ENCODE results near the gene SSRP1.

SSRP1 gene

DNA sequence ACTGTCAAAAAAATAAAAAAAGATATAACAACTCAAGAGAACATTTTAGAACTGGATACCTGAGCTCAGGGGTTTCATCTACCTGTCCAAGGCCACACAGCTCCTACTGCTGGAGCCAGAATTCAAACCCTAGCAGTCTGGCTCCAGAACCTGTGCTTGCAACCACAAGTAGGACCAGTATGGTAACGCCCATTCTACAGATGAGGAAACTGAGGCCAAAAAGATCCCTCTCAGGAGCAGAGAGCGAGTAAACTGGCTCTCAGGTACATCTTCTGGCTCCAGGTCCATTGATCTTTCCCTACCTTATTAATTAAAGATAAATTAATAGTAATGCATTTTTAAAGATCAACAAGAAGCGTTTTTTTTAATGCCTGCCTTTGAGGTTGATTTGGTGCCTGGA is 21.6 kb upstream of the SSRP1 start:
- TF ChIP-seq TCF12 (IDR thresholded peaks at IDR 0.05; ENCODE audit: low read depth), result no peak
- no peak for TF ChIP-seq NFIC (IDR thresholded peaks at IDR 0.05)
- TF ChIP-seq, protein P1, sequence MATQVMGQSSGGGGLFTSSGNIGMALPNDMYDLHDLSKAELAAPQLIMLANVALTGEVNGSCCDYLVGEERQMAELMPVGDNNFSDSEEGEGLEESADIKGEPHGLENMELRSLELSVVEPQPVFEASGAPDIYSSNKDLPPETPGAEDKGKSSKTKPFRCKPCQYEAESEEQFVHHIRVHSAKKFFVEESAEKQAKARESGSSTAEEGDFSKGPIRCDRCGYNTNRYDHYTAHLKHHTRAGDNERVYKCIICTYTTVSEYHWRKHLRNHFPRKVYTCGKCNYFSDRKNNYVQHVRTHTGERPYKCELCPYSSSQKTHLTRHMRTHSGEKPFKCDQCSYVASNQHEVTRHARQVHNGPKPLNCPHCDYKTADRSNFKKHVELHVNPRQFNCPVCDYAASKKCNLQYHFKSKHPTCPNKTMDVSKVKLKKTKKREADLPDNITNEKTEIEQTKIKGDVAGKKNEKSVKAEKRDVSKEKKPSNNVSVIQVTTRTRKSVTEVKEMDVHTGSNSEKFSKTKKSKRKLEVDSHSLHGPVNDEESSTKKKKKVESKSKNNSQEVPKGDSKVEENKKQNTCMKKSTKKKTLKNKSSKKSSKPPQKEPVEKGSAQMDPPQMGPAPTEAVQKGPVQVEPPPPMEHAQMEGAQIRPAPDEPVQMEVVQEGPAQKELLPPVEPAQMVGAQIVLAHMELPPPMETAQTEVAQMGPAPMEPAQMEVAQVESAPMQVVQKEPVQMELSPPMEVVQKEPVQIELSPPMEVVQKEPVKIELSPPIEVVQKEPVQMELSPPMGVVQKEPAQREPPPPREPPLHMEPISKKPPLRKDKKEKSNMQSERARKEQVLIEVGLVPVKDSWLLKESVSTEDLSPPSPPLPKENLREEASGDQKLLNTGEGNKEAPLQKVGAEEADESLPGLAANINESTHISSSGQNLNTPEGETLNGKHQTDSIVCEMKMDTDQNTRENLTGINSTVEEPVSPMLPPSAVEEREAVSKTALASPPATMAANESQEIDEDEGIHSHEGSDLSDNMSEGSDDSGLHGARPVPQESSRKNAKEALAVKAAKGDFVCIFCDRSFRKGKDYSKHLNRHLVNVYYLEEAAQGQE (IDR thresholded peaks at IDR 0.05; ENCODE audit: low read depth), result no peak
- no peak for TF ChIP-seq CREB1 (IDR thresholded peaks at IDR 0.05; ENCODE audit: low read depth)
- no peak for TF ChIP-seq TEAD4 (IDR thresholded peaks at IDR 0.05)
- no peak for TF ChIP-seq TAF1 (IDR thresholded peaks at IDR 0.05; ENCODE audit: low read depth)

- TF ChIP-seq EP300 (IDR thresholded peaks at IDR 0.05; ENCODE audit: borderline replicate concordance), result no peak
- no peak for TF ChIP-seq TCF12 (IDR thresholded peaks at IDR 0.05; ENCODE audit: low read depth)
- no peak for TF ChIP-seq EGR1 (IDR thresholded peaks at IDR 0.05)
- no peak for TF ChIP-seq CEBPB (IDR thresholded peaks at IDR 0.05)
- TF ChIP-seq NFIC (IDR thresholded peaks at IDR 0.05), result no peak
- no peak for TF ChIP-seq FOXM1 (IDR thresholded peaks at IDR 0.05; ENCODE audit: borderline replicate concordance, low read depth)
- TF ChIP-seq YY1 (IDR thresholded peaks at IDR 0.05; ENCODE audit: low read depth), result no peak
These were observed 20.6 kb upstream of the SSRP1 start for GRCh38 chr11:57356268-57356667.

- no peak for TF ChIP-seq TEAD4 (IDR thresholded peaks at IDR 0.05)
- no peak for TF ChIP-seq FOXM1 (IDR thresholded peaks at IDR 0.05; ENCODE audit: borderline replicate concordance, low read depth)
- no peak for TF ChIP-seq CEBPB (IDR thresholded peaks at IDR 0.05)
- TF ChIP-seq CREB1 (IDR thresholded peaks at IDR 0.05; ENCODE audit: low read depth), result no peak
- TF ChIP-seq, protein P2, sequence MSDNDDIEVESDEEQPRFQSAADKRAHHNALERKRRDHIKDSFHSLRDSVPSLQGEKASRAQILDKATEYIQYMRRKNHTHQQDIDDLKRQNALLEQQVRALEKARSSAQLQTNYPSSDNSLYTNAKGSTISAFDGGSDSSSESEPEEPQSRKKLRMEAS (IDR thresholded peaks at IDR 0.05), result no peak
- no peak for TF ChIP-seq ZBTB7A (IDR thresholded peaks at IDR 0.05; ENCODE audit: low read depth)
- no peak for TF ChIP-seq NFIC (IDR thresholded peaks at IDR 0.05)
- TF ChIP-seq RAD21 (IDR thresholded peaks at IDR 0.05; ENCODE audit: low read depth), result no peak
- TF ChIP-seq EP300 (IDR thresholded peaks at IDR 0.05; ENCODE audit: borderline replicate concordance), result no peak
- TF ChIP-seq TAF1 (IDR thresholded peaks at IDR 0.05; ENCODE audit: low read depth), result no peak
- TF ChIP-seq TCF12 (IDR thresholded peaks at IDR 0.05; ENCODE audit: low read depth), result no peak
- TF ChIP-seq USF1 (IDR thresholded peaks at IDR 0.05), result no peak
- TF ChIP-seq, protein P1 (IDR thresholded peaks at IDR 0.05; ENCODE audit: low read depth), result no peak
- TF ChIP-seq YY1 (IDR thresholded peaks at IDR 0.05; ENCODE audit: low read depth), result no peak
- no peak for TF ChIP-seq EGR1 (IDR thresholded peaks at IDR 0.05)
These were observed 19.0 kb upstream of the SSRP1 start for GRCh38 chr11:57354699-57355098.

GRCh38 chr11:57353852-57354251 is 18.2 kb upstream of the SSRP1 start:
- TF ChIP-seq EGR1 (IDR thresholded peaks at IDR 0.05) (no peak), TEAD4 (IDR thresholded peaks at IDR 0.05) (no peak), YY1 (IDR thresholded peaks at IDR 0.05; ENCODE audit: low read depth) (no peak), EP300 (IDR thresholded peaks at IDR 0.05; ENCODE audit: borderline replicate concordance) (no peak), CEBPB (IDR thresholded peaks at IDR 0.05) (no peak), FOXM1 (IDR thresholded peaks at IDR 0.05; ENCODE audit: borderline replicate concordance, low read depth) (no peak), ZBTB7A (IDR thresholded peaks at IDR 0.05; ENCODE audit: low read depth) (no peak), USF1 (IDR thresholded peaks at IDR 0.05) (no peak), RAD21 (IDR thresholded peaks at IDR 0.05; ENCODE audit: low read depth) (no peak), TAF1 (IDR thresholded peaks at IDR 0.05; ENCODE audit: low read depth) (no peak)
- TF ChIP-seq, protein P1 (IDR thresholded peaks at IDR 0.05; ENCODE audit: low read depth), result no peak

- no peak for TF ChIP-seq RAD21 (IDR thresholded peaks at IDR 0.05; ENCODE audit: low read depth)
- no peak for TF ChIP-seq FOXM1 (IDR thresholded peaks at IDR 0.05; ENCODE audit: borderline replicate concordance, low read depth)
- no peak for TF ChIP-seq EGR1 (IDR thresholded peaks at IDR 0.05)
- TF ChIP-seq, protein P1 (IDR thresholded peaks at IDR 0.05; ENCODE audit: low read depth), result no peak
- TF ChIP-seq YY1 (IDR thresholded peaks at IDR 0.05; ENCODE audit: low read depth), result no peak
- no peak for TF ChIP-seq NFIC (IDR thresholded peaks at IDR 0.05)
- TF ChIP-seq TAF1 (IDR thresholded peaks at IDR 0.05; ENCODE audit: low read depth), result no peak
- TF ChIP-seq ZBTB7A (IDR thresholded peaks at IDR 0.05; ENCODE audit: low read depth), result no peak
- TF ChIP-seq USF1 (IDR thresholded peaks at IDR 0.05), result no peak
- TF ChIP-seq, protein P2 (IDR thresholded peaks at IDR 0.05), result no peak
- no peak for TF ChIP-seq TCF12 (IDR thresholded peaks at IDR 0.05; ENCODE audit: low read depth)
- TF ChIP-seq CEBPB (IDR thresholded peaks at IDR 0.05), result no peak
- no peak for TF ChIP-seq TEAD4 (IDR thresholded peaks at IDR 0.05)
- TF ChIP-seq EP300 (IDR thresholded peaks at IDR 0.05; ENCODE audit: borderline replicate concordance), result no peak
- TF ChIP-seq CREB1 (IDR thresholded peaks at IDR 0.05; ENCODE audit: low read depth), result no peak
These were observed 17.8 kb upstream of the SSRP1 start for GRCh38 chr11:57353446-57353845.

All from Ishikawa (cell line).